Upper lobe of left lung (tissue), 4 donors: ENCODE data around the gene TMED8.

Source experiments
- EP300 ChIP-seq, 4 donors: sonication (generic); formaldehyde crosslinking; IDR thresholded peaks; one replicate each; pipeline ENCODE4 v1.5.1; 2017; ENCODE audit warnings: antibody characterized with exemption in 4 of 4, control low read depth in 2 of 4
- POLR2A ChIP-seq, 4 donors: fragments of 450-650 bp; IDR thresholded peaks; one replicate each; pipeline ENCODE4 v1.5.1; 2016 to 2017; ENCODE audit warnings: antibody characterized with exemption in 4 of 4, mild to moderate bottlenecking in 2 of 4
- TF ChIP-seq, protein P1 (sequence below), 6 experiments: fragments of 450-650 bp in 4 of 6; fragments of 200-600 bp in 2 of 6; sonication (generic) in 2 of 6; IDR thresholded peaks; one replicate each; pipeline ENCODE4 v1.5.1; 2016 to 2019; ENCODE audit warnings: antibody characterized with exemption in 6 of 6

DNA sequence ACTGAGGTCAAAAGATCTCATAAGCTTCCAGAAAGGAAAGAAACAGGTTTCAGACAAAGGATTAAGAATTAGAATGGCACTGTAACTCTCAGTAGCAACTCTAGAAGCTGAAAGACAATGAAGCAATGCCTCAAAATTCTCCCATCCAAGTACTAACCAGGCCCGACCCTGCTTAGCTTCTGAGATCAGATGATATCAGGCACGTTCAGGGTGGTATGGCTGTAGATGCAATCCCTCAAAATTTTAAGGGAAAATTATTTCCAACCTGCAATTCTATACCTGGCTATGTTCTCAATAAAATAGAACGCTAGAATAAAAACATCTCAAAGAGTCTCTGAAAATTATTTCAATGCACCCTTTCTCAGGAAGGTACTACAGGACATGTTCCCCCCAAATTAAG, 26.9 kb upstream of the TMED8 start:
- TF ChIP-seq, protein P1, sequence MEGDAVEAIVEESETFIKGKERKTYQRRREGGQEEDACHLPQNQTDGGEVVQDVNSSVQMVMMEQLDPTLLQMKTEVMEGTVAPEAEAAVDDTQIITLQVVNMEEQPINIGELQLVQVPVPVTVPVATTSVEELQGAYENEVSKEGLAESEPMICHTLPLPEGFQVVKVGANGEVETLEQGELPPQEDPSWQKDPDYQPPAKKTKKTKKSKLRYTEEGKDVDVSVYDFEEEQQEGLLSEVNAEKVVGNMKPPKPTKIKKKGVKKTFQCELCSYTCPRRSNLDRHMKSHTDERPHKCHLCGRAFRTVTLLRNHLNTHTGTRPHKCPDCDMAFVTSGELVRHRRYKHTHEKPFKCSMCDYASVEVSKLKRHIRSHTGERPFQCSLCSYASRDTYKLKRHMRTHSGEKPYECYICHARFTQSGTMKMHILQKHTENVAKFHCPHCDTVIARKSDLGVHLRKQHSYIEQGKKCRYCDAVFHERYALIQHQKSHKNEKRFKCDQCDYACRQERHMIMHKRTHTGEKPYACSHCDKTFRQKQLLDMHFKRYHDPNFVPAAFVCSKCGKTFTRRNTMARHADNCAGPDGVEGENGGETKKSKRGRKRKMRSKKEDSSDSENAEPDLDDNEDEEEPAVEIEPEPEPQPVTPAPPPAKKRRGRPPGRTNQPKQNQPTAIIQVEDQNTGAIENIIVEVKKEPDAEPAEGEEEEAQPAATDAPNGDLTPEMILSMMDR (IDR thresholded peaks at IDR 0.05), result no peak
- TF ChIP-seq EP300 (IDR thresholded peaks at IDR 0.05), result no peak
- no peak for TF ChIP-seq POLR2A (IDR thresholded peaks at IDR 0.05)
